GM12865 (cell line): ENCODE data around the gene ALDH6A1.
A peak's percentile ranks its signal among the peaks of the same experiment; 100 is the strongest.

Source experiments
- DNase-seq: peaks from one replicate; pipeline ENCODE4 v3.0.0; 2010; ENCODE audit warnings: low read depth
- H3K4me3 ChIP-seq: 2 replicates; pipeline ENCODE4 v1.5.1; 2011; ENCODE audit warnings: mild to moderate bottlenecking, low read depth, low read length, control low read depth
- TF ChIP-seq, protein P1 (sequence below): IDR thresholded peaks from 2 replicates; pipeline ENCODE4 v1.5.1; 2011; ENCODE audit warnings: low read length, control low read depth, low read depth, inconsistent platforms; ENCODE audit not compliant: insufficient read depth; ENCODE audit errors: missing control alignments

Gene ALDH6A1

DNA sequence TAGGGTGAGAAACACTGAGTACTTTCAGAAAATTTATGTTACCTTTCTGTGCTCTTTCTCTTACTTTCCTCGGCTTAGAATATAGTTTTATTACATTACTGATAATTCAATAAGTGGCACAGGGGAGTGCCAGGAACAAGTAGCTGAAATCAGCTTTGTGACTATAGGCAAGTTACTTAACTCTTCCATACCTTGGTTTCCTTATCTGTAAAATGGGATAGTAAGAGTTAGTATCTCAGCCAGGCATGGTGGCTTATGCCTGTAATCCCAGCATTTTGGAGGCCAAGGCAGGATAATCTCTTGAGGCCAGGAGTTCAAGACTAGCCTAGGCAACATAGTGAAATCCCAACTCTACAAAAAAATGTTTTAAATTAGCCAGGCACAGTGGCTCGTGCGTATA lies 49.7 kb downstream of the ALDH6A1 start:
- TF ChIP-seq, protein P1, sequence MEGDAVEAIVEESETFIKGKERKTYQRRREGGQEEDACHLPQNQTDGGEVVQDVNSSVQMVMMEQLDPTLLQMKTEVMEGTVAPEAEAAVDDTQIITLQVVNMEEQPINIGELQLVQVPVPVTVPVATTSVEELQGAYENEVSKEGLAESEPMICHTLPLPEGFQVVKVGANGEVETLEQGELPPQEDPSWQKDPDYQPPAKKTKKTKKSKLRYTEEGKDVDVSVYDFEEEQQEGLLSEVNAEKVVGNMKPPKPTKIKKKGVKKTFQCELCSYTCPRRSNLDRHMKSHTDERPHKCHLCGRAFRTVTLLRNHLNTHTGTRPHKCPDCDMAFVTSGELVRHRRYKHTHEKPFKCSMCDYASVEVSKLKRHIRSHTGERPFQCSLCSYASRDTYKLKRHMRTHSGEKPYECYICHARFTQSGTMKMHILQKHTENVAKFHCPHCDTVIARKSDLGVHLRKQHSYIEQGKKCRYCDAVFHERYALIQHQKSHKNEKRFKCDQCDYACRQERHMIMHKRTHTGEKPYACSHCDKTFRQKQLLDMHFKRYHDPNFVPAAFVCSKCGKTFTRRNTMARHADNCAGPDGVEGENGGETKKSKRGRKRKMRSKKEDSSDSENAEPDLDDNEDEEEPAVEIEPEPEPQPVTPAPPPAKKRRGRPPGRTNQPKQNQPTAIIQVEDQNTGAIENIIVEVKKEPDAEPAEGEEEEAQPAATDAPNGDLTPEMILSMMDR = no peak
- H3K4me3 ChIP-seq = no peak overlapping the region
- no peak for DNase-seq

DNA sequence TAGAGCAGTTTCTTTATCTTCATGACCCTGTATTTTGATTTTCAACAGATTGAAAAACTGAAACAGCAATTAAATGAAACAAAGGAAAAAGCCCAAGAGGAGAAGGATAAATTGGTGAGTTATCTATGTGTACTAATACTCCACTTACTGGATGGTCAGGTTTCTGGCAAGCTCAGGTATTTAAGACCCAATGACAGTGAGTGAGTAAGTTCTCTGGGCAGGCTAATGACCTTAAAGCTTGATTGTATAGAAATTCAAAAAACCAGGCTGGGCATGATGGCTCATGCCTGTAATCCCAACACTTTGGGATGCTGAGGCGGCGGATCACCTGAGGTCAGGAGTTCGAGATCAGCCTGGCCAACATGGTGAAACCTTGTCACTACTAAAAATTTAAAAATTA lies 55.1 kb downstream of the ALDH6A1 start:
- TF ChIP-seq, protein P1 = no peak

DNA sequence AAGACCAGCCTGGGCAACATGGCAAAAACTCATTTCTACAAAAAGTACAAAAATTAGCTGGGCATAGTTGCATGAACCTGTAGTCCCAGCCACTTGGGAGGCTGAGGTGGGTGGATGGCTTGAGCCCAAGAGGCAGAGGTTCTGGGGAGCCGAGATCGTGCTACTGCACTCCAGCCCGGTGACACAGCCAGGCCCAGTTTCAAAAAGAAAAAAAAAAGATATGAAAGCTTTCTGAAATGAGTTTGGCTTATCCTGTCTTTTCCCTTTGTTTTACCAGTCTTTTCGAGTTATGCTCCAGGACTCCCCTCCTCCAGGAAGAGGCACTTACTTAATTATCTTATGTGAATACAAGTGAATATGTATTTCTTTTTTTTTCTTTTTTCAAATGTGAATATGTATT lies 61.9 kb downstream of the ALDH6A1 start:
- H3K4me3 ChIP-seq = no peak overlapping the region
- DNase-seq = no peak
- TF ChIP-seq, protein P1 = no peak

More for the DNA sequence above, 55.1 kb downstream of the ALDH6A1 start:
- no peak for DNase-seq
- H3K4me3 ChIP-seq = no peak overlapping the region

DNA sequence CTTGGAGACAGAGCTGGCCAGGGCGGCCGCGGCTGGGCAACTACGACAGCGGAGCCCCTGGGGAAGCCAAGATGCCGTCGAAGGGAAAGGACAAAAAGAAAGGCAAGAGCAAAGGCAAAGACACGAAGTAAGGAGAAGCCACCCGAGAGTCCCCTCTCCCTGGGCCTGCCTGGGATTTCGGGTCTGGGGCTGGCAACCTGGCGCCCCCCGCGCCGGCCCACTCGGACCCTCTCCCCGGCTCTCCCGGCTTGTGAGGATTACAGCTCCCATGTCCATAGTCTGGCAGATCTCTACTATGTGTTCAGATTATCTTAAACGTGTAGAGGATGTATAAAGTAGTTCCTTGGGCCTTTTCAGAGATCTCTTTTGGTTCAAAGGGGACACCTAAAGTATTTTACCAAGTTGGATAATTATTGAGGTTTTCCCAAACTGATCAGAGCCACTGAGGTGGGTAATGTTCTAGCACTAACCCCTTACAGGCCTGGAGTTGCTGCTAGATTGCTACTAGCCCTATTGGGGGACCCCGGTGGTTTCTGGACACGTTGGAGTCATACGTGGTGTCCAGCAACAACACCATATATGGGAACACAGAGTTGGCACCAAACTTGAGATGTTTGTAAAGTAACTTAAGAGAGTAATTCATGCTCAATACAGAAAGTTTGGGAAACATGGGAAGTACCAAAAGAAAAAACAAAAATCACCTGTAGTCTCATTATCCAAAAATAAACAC lies 64.7 kb downstream of the ALDH6A1 start:
- DNase-seq = no peak
- H3K4me3 ChIP-seq = peak overlapping the region; percentile 67
- TF ChIP-seq, protein P1 = no peak

DNA sequence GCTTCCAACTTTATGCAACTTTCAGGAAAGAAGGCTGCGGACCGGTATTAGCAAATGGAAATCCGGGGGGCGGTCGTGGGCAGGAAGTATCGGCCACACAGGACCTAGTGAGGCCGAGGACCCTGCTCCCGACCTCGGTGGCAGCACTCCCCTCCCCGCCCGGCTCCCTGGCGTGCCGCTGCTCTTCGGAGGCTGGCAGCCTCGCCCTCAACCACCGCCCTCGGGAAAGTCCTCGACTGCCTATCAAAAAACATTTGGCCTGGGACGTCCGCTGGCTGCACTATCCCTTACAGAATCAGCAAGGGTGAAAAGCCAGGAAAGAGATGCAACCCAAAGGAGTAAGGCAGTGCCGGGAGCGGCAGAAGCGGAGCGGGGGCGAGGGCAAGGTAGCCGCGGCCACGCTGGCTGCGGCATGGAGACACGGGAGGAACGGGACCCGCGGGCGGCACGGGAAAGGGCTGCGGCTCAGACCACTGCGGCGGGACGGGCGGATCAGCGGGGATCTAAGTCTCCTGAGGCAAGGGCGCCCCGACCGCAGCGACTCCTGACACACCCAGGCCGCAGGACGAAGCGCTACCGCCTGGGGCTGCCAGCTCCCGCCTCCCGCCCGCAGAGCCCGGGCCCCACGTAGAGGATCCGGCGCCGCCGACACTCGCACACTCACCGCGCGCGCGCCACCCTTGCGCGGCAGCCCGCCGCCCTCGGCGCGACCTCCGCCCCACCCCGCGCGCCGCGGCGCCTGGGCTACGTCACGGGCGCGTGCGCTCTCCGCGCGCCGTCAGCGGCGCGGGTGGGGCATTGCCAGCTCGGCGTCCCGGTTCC lies 65.5 kb downstream of the ALDH6A1 start, which contains the start of the genes BBOF1 and ENTPD5:
BBOF1 (plus strand) TSS at position 764 of the 822 bp plus-strand sequence. CDS start 130 bp downstream, outside the sequence.
ENTPD5 (minus strand) TSS at position 703 of the 822 bp plus-strand sequence. CDS start 31,186 bp downstream, outside the sequence.
- TF ChIP-seq, protein P1 = no peak
- peak; percentile 88 for DNase-seq
- H3K4me3 ChIP-seq = peak within 1 kb of the TSS; percentile 87

DNA sequence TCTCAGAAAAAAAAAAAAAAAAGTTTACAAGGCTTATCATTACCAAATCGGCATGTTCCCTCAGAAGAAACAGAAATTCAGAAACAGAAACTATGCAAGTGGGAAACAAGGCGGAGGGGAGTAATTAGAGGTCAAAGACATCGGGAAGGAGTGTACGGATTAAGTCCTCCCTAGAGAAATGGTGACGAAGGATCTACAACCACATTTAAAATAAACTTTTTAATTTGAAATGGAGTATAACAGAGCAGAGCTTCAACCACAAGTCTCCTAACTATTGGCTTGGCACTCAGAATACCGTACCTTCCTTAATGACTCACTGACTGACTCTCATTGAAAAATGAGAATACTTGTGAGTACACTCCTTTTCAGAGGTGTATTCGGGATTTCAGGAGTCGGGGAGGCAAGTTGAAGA lies 66.1 kb downstream of the ALDH6A1 start:
- no peak for DNase-seq
- TF ChIP-seq, protein P1 = no peak
- peak overlapping the region; percentile 87 for H3K4me3 ChIP-seq
